Measurements from ENCODE around the gene KLHDC9. TPM values are rescaled to one million over a fixed set of nuclear protein-coding genes. Genes with fewer than 3 reads are reported as not detected.

Gene KLHDC9
- polyA plus RNA-seq, 3 donors = 17.1 to 20.3 (median 19.0) TPM

GRCh38 chr1:161128591-161129420 is 30.6 kb downstream of the KLHDC9 start:
- no peak for DNase-seq

- DNase-seq = no peak
These were observed 32.1 kb downstream of the KLHDC9 start for GRCh38 chr1:161130266-161130665.

DNA sequence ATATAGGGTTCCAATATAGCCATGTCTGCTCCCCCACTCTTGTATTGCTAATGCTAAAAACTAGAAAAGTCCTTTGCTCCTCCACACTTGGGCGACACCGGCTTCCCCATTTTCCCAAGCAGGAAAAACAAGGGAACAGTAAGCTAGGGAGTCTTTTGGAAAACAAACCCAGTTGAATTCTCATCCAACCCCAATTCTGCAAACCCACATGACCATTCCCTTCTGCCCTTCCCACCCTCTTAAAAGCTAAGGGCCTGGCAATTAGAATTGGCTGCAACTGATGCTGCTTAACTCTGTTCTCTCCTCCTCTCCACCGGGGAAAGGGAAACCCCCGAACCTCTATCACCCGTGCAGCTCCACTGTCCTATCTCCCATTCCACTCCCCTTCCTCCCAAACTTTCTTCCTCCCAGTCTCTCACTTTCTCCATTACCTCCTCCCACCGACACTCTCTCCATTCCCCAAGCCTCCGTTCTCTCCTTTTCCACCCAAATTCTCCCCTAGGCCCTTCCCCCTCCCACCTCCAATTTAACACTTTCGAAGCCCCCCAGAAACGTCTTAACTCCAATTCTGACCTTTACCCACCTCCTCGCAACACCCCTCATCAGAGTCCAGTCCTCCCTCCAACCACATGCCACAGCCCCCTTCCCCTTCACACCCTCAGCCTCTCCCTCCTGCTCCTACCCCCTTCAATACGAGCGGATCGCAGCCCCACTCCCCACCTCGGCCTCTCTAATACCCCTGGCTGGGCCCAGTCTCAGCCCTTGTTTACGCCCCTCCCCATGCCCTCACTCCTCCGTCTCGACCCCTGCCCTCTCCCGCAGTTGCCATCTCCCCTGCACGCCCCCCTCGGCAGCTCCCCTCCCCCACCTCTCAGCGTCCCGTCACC is 33.6 kb downstream of the KLHDC9 start:
- peak; percentile 14 for DNase-seq

- peak; percentile 96 for DNase-seq
These were observed 34.5 kb downstream of the KLHDC9 start, which contains the start of gene DEDD for GRCh38 chr1:161132410-161133219. Gene DEDD, minus strand, starts transcription at chr1:161132667. Its CDS starts 8,205 bp downstream, at chr1:161124462.

- no peak for DNase-seq
These were observed 35.1 kb downstream of the KLHDC9 start for GRCh38 chr1:161133220-161133740.

GRCh38 chr1:161137881-161138280 is 39.7 kb downstream of the KLHDC9 start:
- DNase-seq = no peak

- DNase-seq = peak; percentile 45
These were observed 40.3 kb downstream of the KLHDC9 start for GRCh38 chr1:161138431-161138830.

DNA sequence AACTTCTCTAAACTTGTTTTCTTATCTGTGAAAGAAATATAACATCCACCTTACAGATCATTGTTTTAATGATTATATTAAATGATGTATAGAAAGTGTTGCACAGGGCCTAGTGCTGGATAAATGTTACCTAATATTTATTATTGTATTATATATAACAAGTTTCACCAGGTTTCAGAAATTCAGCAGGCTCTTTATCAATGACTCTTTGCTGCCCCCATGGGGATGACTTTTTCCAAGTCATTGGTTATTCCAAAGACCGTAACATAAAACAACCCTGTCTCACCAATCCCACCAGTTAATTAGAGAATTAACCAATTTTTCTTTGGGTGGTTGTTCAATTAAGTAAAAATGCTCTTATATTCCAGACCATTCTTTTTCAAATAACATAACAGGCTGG is 41.6 kb downstream of the KLHDC9 start:
- peak; percentile 44 for DNase-seq

- no peak for DNase-seq
These were observed 42.7 kb downstream of the KLHDC9 start for GRCh38 chr1:161140755-161141400.

DNA sequence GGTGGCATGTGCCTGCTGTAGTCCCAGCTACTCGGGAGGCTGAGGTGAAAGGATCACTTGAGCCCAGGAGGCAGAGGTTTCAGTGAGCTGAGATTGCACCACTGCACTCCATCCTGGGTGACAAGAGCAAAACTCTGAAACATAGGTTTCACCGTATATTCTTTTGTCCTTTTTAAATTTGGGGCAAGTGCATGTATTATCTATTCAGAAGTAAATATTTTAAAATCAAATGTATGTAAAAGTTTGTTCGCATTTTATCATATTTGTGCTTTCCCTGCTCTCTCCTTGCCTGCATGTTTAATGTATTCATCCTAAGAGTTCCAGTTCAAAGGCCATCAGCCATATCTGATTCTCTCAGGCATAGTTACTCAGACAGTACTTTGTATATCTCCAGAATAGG is 47.7 kb downstream of the KLHDC9 start:
- DNase-seq = no peak

Other genes starting within 250 kb of the KLHDC9 start
- gene CD244, start 235.5 kb upstream of the KLHDC9 start, polyA plus RNA-seq (ENCODE audit: insufficient read length in 3 of 3) = under 1 TPM; 0.22 to 0.43 (median 0.23) TPM
- gene ITLN1, start 213.2 kb upstream of the KLHDC9 start, polyA plus RNA-seq (ENCODE audit: insufficient read length in 3 of 3) = 1 to 10 TPM; 1.4 to 5.1 (median 2.7) TPM
- gene ITLN2, start 143.6 kb upstream of the KLHDC9 start, polyA plus RNA-seq (ENCODE audit: insufficient read length in 3 of 3) = under 1 TPM in 1 of 3 donors, not detected in 2; 0.10 TPM
- 100 to 1,000 TPM in 1 of 3 donors, 10 to 100 TPM in 2; 79.3 to 103 (median 89.2) TPM for gene F11R, start 77.2 kb upstream of the KLHDC9 start, polyA plus RNA-seq (ENCODE audit: insufficient read length in 3 of 3)
- gene TSTD1, start 59.4 kb upstream of the KLHDC9 start, polyA plus RNA-seq (ENCODE audit: insufficient read length in 3 of 3) = 10 to 100 TPM; 61.6 to 79.0 (median 67.7) TPM
- gene USF1, start 52.4 kb upstream of the KLHDC9 start, polyA plus RNA-seq (ENCODE audit: insufficient read length in 3 of 3) = 10 to 100 TPM; 59.2 to 64.1 (median 63.6) TPM
- gene ARHGAP30, start 28.5 kb upstream of the KLHDC9 start, polyA plus RNA-seq (ENCODE audit: insufficient read length in 3 of 3) = 1 to 10 TPM; 1.9 to 2.8 (median 2.4) TPM
- 1 to 10 TPM; 3.9 to 4.8 (median 4.4) TPM for gene NECTIN4, start 8.8 kb upstream of the KLHDC9 start, polyA plus RNA-seq (ENCODE audit: insufficient read length in 3 of 3)
- gene PFDN2, start 19.7 kb downstream of the KLHDC9 start, polyA plus RNA-seq (ENCODE audit: insufficient read length in 3 of 3) = 10 to 100 TPM; 68.8 to 96.1 (median 69.5) TPM
- gene NIT1, start 19.7 kb downstream of the KLHDC9 start, polyA plus RNA-seq (ENCODE audit: insufficient read length in 3 of 3) = 10 to 100 TPM; 51.9 to 57.2 (median 55.1) TPM
- 10 to 100 TPM; 50.3 to 58.0 (median 57.8) TPM for gene DEDD, start 34.3 kb downstream of the KLHDC9 start, polyA plus RNA-seq (ENCODE audit: insufficient read length in 3 of 3)
- 100 to 1,000 TPM; 123 to 161 (median 140) TPM for gene UFC1, start 55.6 kb downstream of the KLHDC9 start, polyA plus RNA-seq (ENCODE audit: insufficient read length in 3 of 3)
- 10 to 100 TPM; 49.0 to 52.6 (median 52.5) TPM for gene USP21, start 61.1 kb downstream of the KLHDC9 start, polyA plus RNA-seq (ENCODE audit: insufficient read length in 3 of 3)
- 10 to 100 TPM; 38.3 to 58.6 (median 57.3) TPM for gene PPOX, start 68.1 kb downstream of the KLHDC9 start, polyA plus RNA-seq (ENCODE audit: insufficient read length in 3 of 3)
- gene B4GALT3, start 79.1 kb downstream of the KLHDC9 start, polyA plus RNA-seq (ENCODE audit: insufficient read length in 3 of 3) = 10 to 100 TPM; 41.4 to 47.2 (median 44.1) TPM
- gene ADAMTS4, start 100.7 kb downstream of the KLHDC9 start, polyA plus RNA-seq (ENCODE audit: insufficient read length in 3 of 3) = under 1 TPM; 0.73 to 0.88 (median 0.86) TPM
- gene NDUFS2, start 104.0 kb downstream of the KLHDC9 start, polyA plus RNA-seq (ENCODE audit: insufficient read length in 3 of 3) = 100 to 1,000 TPM; 189 to 208 (median 198) TPM
- gene FCER1G, start 116.9 kb downstream of the KLHDC9 start, polyA plus RNA-seq (ENCODE audit: insufficient read length in 3 of 3) = 10 to 100 TPM in 2 of 3 donors, 1 to 10 TPM in 1; 9.8 to 13.9 (median 10.2) TPM
- gene APOA2, start 125.3 kb downstream of the KLHDC9 start, polyA plus RNA-seq (ENCODE audit: insufficient read length in 3 of 3) = under 1 TPM in 1 of 3 donors, not detected in 2; 0.46 TPM
- 10 to 100 TPM; 14.3 to 16.5 (median 14.4) TPM for gene TOMM40L, start 127.7 kb downstream of the KLHDC9 start, polyA plus RNA-seq (ENCODE audit: insufficient read length in 3 of 3)
- 1 to 10 TPM; 2.8 to 4.6 (median 3.2) TPM for gene NR1I3, start 139.8 kb downstream of the KLHDC9 start, polyA plus RNA-seq (ENCODE audit: insufficient read length in 3 of 3)
- 1 to 10 TPM; 1.1 to 1.9 (median 1.8) TPM for gene PCP4L1, start 160.4 kb downstream of the KLHDC9 start, polyA plus RNA-seq (ENCODE audit: insufficient read length in 3 of 3)
- gene MPZ, start 211.6 kb downstream of the KLHDC9 start, polyA plus RNA-seq (ENCODE audit: insufficient read length in 3 of 3) = 1 to 10 TPM; 3.6 to 6.7 (median 4.2) TPM
- 100 to 1,000 TPM; 264 to 274 (median 266) TPM for gene SDHC, start 216.0 kb downstream of the KLHDC9 start, polyA plus RNA-seq (ENCODE audit: insufficient read length in 3 of 3)